HUES6 (cell line): ENCODE results near the gene GAB1.

ENCODE experiments used
- H3K27ac ChIP-seq: 2 replicates; pipeline ENCODE4 v1.7.0; 2013; ENCODE audit warnings: low read depth, mild to moderate bottlenecking, low read length, inconsistent platforms
- H3K27me3 ChIP-seq: 2 replicates; pipeline ENCODE4 v1.6.1; 2013; ENCODE audit warnings: low read length; ENCODE audit not compliant: control insufficient read depth, insufficient read depth
- H3K36me3 ChIP-seq: 2 replicates; pipeline ENCODE4 v1.6.1; 2013; ENCODE audit warnings: low read length; ENCODE audit not compliant: control insufficient read depth, insufficient read depth
- H3K4me1 ChIP-seq: 2 replicates; pipeline ENCODE4 v1.6.1; 2013; ENCODE audit warnings: low read length; ENCODE audit not compliant: control insufficient read depth, insufficient read depth
- H3K4me3 ChIP-seq: 2 replicates; pipeline ENCODE4 v1.5.1; 2013; ENCODE audit warnings: low read depth, low read length
- H3K9ac ChIP-seq: one replicate; pipeline ENCODE4 v1.6.1; 2013; ENCODE audit warnings: mild to moderate bottlenecking, low read length
- H3K9me3 ChIP-seq: 2 replicates; pipeline ENCODE4 v1.6.1; 2013; ENCODE audit warnings: low read depth, low read length; ENCODE audit not compliant: control insufficient read depth, insufficient read depth

GAB1 gene

DNA sequence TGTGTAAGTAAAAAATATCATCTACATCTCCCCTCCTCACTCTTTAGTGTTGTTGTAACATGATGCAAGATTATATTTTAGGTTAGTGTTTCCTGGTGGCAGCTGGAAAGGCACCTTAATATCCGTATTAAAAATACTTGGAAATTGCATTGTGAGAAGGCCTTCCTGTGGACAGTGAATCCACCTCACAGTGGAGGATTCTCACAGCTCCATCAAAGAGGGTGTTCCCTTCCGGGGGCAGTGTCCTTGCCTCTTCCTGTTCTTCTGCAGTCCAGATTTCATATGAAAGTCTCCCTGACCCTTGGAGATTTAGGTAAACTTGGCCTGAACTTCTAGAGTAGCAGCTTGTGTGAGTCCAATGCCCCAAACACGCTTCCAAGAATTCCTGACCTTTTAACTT, 29.9 kb upstream of the GAB1 start:
- Histone ChIP-seq H3K4me1 (no peaks in the 10 kb centered on the region), H3K9me3 (no peaks in the 10 kb centered on the region), H3K27ac (no peak overlapping the region), H3K27me3 (no peaks in the 10 kb centered on the region; the same call in 1 of the 2 replicates), H3K36me3 (no peaks in the 10 kb centered on the region), H3K4me3 (no peak overlapping the region), H3K9ac (no peak overlapping the region)

DNA sequence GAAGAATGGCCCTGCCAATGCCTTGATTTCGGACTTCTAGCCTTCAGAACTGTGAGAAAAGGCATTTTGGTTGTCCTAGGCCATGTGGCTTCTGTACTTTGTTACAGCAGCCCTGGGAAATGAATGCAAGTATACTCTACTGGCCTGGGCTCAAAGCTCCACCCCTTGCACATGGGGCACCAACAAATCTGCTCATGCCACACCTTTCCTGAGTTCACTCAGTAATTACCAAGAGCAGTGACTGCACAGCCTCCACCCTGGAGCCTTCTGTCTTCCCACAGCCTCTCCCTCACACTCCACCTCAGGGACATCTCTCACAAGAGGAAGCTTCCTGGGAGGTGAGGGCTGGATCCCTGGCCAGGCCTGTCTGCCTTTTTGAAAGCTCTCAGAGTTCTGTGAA, 29.1 kb upstream of the GAB1 start:
- Histone ChIP-seq H3K27me3 (no peaks in the 10 kb centered on the region; the same call in 1 of the 2 replicates), H3K9ac (no peak overlapping the region), H3K36me3 (no peaks in the 10 kb centered on the region), H3K4me1 (no peaks in the 10 kb centered on the region), H3K4me3 (no peak overlapping the region), H3K9me3 (no peaks in the 10 kb centered on the region), H3K27ac (no peak overlapping the region)

DNA sequence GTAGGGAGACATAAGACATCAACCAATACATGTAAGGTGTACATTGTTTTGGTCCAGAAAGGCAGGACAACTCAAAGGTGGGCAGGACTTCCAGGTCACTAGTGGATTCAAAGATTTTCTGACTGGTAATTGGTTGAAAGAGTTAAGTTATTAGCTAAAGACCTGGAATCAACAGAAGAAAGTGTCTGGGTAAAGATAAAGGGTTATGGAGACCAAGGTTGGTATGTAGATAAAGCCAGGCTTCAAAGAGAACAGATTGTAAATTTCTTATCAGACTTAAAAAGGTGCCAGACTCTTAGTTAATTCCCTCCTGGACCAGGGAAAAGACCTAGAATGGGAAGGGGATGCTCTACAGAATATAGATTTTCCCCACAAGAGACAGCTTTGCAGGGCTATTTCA, 28.3 kb upstream of the GAB1 start:
- Histone ChIP-seq H3K4me3 (no peak overlapping the region), H3K9ac (no peak overlapping the region), H3K27me3 (no peaks in the 10 kb centered on the region; the same call in 1 of the 2 replicates), H3K27ac (no peak overlapping the region), H3K4me1 (no peaks in the 10 kb centered on the region), H3K36me3 (no peaks in the 10 kb centered on the region), H3K9me3 (no peaks in the 10 kb centered on the region)

DNA sequence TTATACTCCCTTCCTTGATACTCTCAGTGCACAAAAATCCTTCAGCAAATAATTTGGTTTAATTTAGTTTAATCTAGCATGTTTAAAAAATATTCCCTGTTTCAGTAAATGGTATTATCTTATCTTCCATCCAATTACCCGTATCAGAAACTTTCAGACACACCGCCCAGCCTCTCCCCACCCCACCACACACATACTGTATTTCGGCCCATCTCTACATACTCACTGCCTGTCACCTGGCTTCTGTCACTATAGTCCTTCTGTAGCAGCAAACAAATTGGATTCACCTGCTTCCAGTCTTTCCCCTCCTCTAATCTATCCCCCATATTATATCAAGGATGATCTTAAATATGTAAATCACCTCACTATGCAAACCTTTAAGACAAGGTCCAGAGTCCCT, 24.8 kb upstream of the GAB1 start:
- Histone ChIP-seq H3K36me3 (no peaks in the 10 kb centered on the region), H3K9me3 (no peaks in the 10 kb centered on the region), H3K4me3 (no peak overlapping the region), H3K27ac (no peak overlapping the region), H3K9ac (no peak overlapping the region), H3K27me3 (no peaks in the 10 kb centered on the region; the same call in 1 of the 2 replicates), H3K4me1 (no peaks in the 10 kb centered on the region)

DNA sequence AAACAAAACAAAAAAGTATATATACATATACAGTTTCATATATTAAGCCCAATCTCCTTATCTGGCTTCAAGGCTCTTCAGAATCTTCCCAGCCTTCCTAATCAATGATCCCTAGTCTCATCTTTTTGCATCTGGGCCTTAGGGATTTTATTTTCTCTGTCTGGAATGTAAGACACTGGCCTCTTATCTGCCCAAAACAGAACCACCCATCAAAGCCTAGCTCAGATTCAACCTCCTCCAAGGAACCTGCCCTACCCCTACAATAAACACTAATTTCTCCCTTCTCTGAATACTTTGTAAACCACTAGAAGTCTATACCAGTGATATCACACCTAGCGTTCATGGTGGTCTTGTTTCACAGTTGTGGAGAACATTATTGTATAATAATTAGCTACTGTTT, 23.2 kb upstream of the GAB1 start:
- Histone ChIP-seq H3K27me3 (no peaks in the 10 kb centered on the region; the same call in 1 of the 2 replicates), H3K9me3 (no peaks in the 10 kb centered on the region), H3K4me3 (no peak overlapping the region), H3K9ac (no peak overlapping the region), H3K27ac (no peak overlapping the region), H3K4me1 (no peaks in the 10 kb centered on the region), H3K36me3 (no peaks in the 10 kb centered on the region)

DNA sequence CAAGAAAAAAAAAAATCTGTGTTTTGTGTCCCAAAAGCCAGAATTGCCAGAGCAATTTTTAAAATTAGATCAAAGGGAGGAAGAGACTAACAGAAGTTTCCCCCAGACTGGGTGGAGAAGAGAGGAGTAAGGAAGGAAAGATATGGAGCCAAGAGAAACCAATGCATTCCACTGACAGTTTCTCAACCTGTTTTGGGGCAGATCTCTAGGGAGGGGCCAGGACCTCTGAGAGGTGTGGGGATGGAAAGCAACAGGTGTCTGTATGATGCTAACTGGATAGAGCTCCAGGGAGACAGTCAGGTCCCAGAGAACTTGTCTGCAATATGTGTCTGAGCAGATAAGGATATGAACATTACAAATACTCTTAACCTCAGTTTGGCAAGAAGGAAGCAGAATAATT, 22.7 kb upstream of the GAB1 start:
- H3K4me1 ChIP-seq: no peaks in the 10 kb centered on the region
- no peak overlapping the region for H3K9ac ChIP-seq
- H3K4me3 ChIP-seq: no peak overlapping the region
- no peaks in the 10 kb centered on the region; the same call in 1 of the 2 replicates for H3K27me3 ChIP-seq
- no peaks in the 10 kb centered on the region for H3K36me3 ChIP-seq
- H3K9me3 ChIP-seq: no peaks in the 10 kb centered on the region
- H3K27ac ChIP-seq: no peak overlapping the region

DNA sequence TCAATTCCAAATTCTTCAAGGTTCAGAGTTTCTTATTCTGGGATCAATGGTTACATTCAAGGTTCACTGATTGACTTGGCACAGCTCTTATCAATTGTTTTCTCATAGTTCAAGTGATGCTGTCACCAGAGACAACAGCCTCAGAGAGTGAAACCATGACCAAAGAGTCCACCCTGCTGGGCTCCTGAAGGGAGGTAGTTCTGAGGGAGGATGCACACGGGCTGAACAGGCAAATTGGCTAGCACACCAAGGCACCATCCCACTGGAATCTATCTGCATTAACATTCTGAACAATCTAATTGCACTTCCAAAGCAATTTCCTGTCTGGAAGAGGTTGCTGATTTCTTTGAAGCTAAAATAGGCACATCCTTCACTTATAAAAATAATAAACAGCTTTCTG, 16.6 kb upstream of the GAB1 start:
- Histone ChIP-seq H3K9me3 (no peaks in the 10 kb centered on the region), H3K9ac (no peak overlapping the region), H3K27me3 (no peaks in the 10 kb centered on the region), H3K4me3 (no peak overlapping the region), H3K27ac (no peak overlapping the region), H3K36me3 (no peaks in the 10 kb centered on the region), H3K4me1 (no peaks in the 10 kb centered on the region)

DNA sequence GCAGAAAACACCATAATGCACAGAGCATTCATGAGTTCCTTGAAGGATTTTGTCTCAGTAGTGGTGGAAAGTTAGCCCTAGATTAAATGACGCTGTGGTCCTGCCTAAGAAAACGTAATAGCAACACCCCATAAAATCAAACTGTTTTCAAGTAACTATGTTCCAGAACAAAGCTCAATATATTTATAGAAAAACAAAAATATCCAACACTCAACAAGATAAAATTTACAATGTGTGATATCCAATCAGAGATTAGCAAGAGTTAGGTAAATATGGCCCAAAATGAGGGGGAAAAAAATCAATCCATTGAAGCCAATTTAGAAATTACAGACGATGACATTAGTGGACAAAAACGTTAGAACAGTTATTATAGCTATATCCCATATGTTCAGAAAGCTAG, 9.9 kb upstream of the GAB1 start:
- no peak overlapping the region for H3K4me3 ChIP-seq
- H3K9me3 ChIP-seq: no peaks in the 10 kb centered on the region
- no peaks in the 10 kb centered on the region for H3K4me1 ChIP-seq
- no peaks in the 10 kb centered on the region for H3K27me3 ChIP-seq
- H3K9ac ChIP-seq: no peak overlapping the region
- no peaks in the 10 kb centered on the region for H3K36me3 ChIP-seq
- no peak overlapping the region for H3K27ac ChIP-seq

DNA sequence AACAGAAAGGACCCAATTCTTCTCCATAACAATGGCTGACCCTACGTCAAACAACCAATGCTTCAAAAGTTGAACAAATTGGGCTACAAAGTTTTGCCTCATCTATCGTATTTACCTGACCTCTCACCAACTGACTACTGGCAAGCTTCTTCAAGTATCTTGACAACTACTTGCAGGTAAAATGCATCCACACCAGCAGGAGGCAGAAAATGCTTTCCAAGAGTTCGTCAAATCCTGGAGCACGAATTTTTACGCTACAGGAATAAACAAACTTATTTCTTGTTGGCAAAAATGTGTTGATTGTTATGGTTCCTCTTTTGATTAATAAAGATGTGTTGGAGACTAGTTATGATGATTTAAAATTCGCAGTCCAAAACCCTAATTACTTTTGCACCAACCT, 6.7 kb upstream of the GAB1 start:
- Histone ChIP-seq H3K9ac (no peak overlapping the region), H3K9me3 (no peaks in the 10 kb centered on the region), H3K4me1 (no peaks in the 10 kb centered on the region), H3K4me3 (no peak overlapping the region), H3K27me3 (no peaks in the 10 kb centered on the region), H3K27ac (no peak overlapping the region), H3K36me3 (no peaks in the 10 kb centered on the region)

DNA sequence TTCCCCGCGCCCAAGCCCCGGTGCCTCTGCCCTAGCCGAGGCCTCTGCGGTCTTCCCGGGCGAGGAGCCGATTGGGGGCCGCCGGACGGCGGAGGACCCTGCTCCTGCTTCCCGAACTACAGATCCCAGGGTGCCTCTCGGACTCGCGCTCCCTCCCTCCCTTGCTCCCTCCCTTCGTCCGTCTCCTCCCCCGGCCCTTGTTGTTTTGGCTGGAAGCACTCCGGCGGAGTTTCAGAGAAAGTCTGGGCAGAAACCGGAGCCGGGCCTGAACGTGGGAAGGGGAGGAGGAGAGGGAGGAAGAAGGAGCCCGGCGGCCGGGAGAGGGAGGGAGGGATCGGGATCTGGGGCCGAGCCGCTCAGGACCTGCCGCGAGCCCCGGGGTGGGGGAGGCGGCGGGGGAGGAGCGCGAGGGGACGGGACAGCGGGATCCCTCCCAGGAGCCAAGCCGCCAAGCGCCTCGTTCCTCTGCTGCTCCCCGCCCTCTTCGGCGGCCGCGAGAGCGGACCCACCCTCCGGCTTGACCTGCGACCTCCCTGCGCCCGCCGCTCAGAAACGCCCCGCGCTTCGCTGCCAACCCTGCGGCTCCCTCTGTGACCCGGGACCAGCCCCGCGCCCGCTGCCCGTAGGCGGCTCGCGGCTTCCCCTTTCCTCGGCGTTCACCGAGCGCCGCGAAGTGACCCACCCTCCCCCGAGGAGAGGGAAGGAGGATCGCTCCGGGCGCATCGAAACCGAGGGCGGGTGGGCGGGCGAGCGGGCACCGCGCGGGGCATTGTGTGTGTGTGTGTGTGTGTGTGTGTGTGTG, 496 bp upstream of the GAB1 start:
- no peaks in the 10 kb centered on the region for H3K36me3 ChIP-seq
- peaks cover 6% of the 10 kb centered on the region for H3K27me3 ChIP-seq
- no peaks in the 10 kb centered on the region for H3K9me3 ChIP-seq
- peak overlapping the region; percentile 96 for H3K9ac ChIP-seq
- peak overlapping the region; percentile 79 for H3K4me3 ChIP-seq
- H3K27ac ChIP-seq: peak overlapping the region; percentile 72; the same call in 1 of the 2 replicates
- 0 out of 2 replicates have a peak, but pooled peaks cover under 1% of the 10 kb centered on the region for H3K4me1 ChIP-seq

DNA sequence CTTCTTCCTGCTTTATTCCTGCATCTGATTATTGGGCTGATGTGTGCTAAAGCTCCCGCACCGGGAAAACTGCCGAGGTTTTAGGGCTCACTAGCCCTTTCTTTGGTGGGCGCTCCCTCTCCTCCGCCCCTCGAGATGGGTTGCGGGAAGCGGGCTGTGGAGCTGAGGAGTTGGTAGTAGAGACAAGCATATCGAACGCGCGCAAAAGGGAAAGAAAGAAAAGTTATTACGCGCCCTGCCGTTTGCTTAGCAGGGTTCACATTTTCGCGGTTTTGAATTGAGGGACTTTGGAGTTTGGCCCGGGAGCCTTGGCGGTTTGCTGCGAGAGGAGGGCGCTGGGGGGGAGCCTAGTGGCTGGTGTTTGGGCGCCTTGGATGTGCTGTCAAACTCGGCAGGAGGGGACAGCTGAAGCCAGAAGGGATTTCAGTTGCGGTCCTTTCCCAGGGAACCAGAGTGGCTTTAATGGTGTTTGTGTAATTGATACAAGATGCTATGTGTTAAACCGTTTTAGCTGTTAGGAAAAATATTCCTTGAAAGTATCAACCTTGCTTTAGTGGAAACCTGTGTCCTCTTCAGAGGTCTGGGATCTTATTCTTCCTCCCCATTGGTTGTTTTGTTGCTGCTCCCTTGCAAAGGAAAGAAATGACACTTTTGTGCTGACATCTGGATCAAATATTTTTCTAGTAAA, 1.1 kb downstream of the GAB1 start:
- Histone ChIP-seq H3K9me3 (no peaks in the 10 kb centered on the region), H3K27me3 (peaks cover 6% of the 10 kb centered on the region), H3K9ac (peak overlapping the region; percentile 85), H3K36me3 (no peaks in the 10 kb centered on the region), H3K4me1 (0 out of 2 replicates have a peak, but pooled peaks cover 3% of the 10 kb centered on the region), H3K27ac (no peak overlapping the region), H3K4me3 (peak overlapping the region; percentile 79)
